Measurements from ENCODE around the gene GATB. TPM values are rescaled to one million over a fixed set of nuclear protein-coding genes. Genes with fewer than 3 reads are reported as not detected.

The GATB gene
- polyA plus RNA-seq, 3 donors: 5.5 to 12.2 (median 9.0) TPM

DNA sequence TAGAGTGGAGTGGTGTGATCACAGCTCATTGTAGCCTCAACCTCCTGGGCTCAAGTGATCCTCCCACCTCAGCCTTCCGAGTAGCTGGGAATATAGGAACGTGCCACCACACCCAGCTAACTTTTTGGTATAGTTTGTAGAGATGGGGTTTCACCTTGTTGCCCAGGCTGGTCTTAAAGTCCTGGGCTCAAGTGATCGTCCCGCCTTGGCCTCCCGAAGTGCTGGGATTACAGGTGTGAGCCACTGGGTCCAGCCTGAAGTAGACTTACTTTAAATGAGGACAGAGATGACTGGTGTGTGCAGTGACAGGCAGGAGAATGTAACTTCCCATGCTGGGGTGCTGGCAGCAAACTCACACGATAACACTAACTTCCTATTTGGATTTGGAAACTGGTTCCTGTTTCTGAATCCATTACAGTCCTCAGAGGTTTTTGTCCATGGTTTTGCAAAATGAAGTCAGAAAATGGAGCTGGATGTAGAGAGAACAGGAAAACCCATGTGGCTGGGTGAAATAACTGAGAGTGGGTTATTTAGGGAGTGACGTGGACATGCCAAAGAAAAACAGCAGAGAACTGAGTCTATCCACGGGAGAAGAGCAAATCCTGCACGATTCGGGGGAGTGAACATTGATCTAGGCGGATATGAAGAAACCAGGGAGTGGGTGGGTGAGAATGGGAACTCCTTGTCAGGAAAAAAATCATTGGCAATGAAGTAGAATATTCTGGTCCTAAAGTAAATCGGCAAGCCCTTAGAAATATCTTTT is 95.6 kb downstream of the GATB start:
- TF ChIP-seq, protein P1, sequence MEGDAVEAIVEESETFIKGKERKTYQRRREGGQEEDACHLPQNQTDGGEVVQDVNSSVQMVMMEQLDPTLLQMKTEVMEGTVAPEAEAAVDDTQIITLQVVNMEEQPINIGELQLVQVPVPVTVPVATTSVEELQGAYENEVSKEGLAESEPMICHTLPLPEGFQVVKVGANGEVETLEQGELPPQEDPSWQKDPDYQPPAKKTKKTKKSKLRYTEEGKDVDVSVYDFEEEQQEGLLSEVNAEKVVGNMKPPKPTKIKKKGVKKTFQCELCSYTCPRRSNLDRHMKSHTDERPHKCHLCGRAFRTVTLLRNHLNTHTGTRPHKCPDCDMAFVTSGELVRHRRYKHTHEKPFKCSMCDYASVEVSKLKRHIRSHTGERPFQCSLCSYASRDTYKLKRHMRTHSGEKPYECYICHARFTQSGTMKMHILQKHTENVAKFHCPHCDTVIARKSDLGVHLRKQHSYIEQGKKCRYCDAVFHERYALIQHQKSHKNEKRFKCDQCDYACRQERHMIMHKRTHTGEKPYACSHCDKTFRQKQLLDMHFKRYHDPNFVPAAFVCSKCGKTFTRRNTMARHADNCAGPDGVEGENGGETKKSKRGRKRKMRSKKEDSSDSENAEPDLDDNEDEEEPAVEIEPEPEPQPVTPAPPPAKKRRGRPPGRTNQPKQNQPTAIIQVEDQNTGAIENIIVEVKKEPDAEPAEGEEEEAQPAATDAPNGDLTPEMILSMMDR (IDR thresholded peaks at IDR 0.05): no peak
- H3K4me3 Mint-ChIP-seq: no peak overlapping the region
- peaks cover 0 to 3% (median 1%) of the 10 kb centered on the region in 3 donors for H3K27me3 Mint-ChIP-seq (ENCODE audit: low read depth in 3 of 3)
- no peak overlapping the region for H3K27ac ChIP-seq (ENCODE audit: low read depth in 1 of 2, low read length in 2 of 2)
- 100% methylated on average over 8 of the region's 12 CpGs for whole genome bisulfite sequencing (ENCODE audit: insufficient coverage)
- peaks cover 2 to 5% of the 10 kb centered on the region in 2 donors for H3K36me3 Mint-ChIP-seq
- intact Hi-C loops (cut with micrococcal nuclease): no loop called here
- no peak overlapping the region for H3K4me2 ChIP-seq (replicated peaks; ENCODE audit: extremely low read depth, low read length, poor library complexity, severe bottlenecking)
- H3K9ac ChIP-seq (ENCODE audit: insufficient read depth, low read length, poor library complexity, severe bottlenecking): no peak overlapping the region
- H4K20me1 ChIP-seq (ENCODE audit: insufficient read depth, low read length): no peaks in the 10 kb centered on the region
- no peak overlapping the region for H3K4me3 ChIP-seq (replicated peaks in 1 of 3; ENCODE audit: low read depth in 2 of 3, low read length in 3 of 3)
- no peaks in the 10 kb centered on the region for H3K79me2 ChIP-seq (ENCODE audit: insufficient read depth, low read length)
- H3K9me3 ChIP-seq (replicated peaks in 1 of 2; ENCODE audit: control insufficient read depth in 1 of 2, insufficient read depth in 1 of 2, low read length in 2 of 2): no peaks in the 10 kb centered on the region
- peaks cover 4% of the 10 kb centered on the region for H3K4me1 Mint-ChIP-seq
- no peak overlapping the region for H2AFZ ChIP-seq (ENCODE audit: insufficient read depth, low read depth, low read length, poor library complexity, severe bottlenecking)
- DNase-seq: peak in 1 of 3 donors; percentile 2
- H3K27me3 ChIP-seq (ENCODE audit: control insufficient read depth in 2 of 2, insufficient read depth in 2 of 2, low read length in 2 of 2): no peaks in the 10 kb centered on the region
- no peaks in the 10 kb centered on the region for H3K36me3 ChIP-seq (replicated peaks in 1 of 2; ENCODE audit: control insufficient read depth in 1 of 2, insufficient read depth in 2 of 2, low read length in 2 of 2)
- H3K4me1 ChIP-seq (ENCODE audit: control insufficient read depth in 1 of 2, insufficient read depth in 2 of 2, low read length in 2 of 2): no peaks in the 10 kb centered on the region
- peak overlapping the region in 2 of 7 donors; percentile 14 to 15 for H3K27ac Mint-ChIP-seq
- H3K9me3 Mint-ChIP-seq: no peaks in the 10 kb centered on the region

DNA sequence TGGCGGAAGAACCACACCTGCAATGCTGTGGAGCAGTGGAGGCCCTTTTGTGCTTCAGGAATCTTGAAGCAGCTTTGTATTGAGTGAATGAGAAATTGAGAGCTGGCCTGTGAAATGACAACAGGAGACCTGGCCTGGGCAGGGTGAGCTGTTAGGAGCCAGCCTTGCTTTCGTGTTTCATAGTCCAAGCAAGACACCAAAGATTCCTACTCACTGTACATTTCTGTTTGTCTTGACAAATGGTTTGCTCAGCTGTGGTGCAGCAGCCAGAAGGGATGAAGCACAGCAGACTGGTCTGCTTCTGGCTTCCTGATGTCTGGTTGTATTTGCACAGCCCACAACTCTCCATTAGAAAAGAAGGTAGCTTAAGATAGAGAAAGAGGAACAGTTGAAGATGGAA is 96.5 kb downstream of the GATB start:
- Histone ChIP-seq H3K4me1 (ENCODE audit: control insufficient read depth in 1 of 2, insufficient read depth in 2 of 2, low read length in 2 of 2) (no peaks in the 10 kb centered on the region), H3K27ac (ENCODE audit: low read depth in 1 of 2, low read length in 2 of 2) (no peak overlapping the region), H3K79me2 (ENCODE audit: insufficient read depth, low read length) (no peaks in the 10 kb centered on the region), H3K9me3 (replicated peaks in 1 of 2; ENCODE audit: control insufficient read depth in 1 of 2, insufficient read depth in 1 of 2, low read length in 2 of 2) (no peaks in the 10 kb centered on the region), H3K4me2 (replicated peaks; ENCODE audit: extremely low read depth, low read length, poor library complexity, severe bottlenecking) (no peak overlapping the region), H3K36me3 (replicated peaks in 1 of 2; ENCODE audit: control insufficient read depth in 1 of 2, insufficient read depth in 2 of 2, low read length in 2 of 2) (no peaks in the 10 kb centered on the region), H4K20me1 (ENCODE audit: insufficient read depth, low read length) (no peaks in the 10 kb centered on the region), H3K4me3 (replicated peaks in 1 of 3; ENCODE audit: low read depth in 2 of 3, low read length in 3 of 3) (no peak overlapping the region), H2AFZ (ENCODE audit: insufficient read depth, low read depth, low read length, poor library complexity, severe bottlenecking) (no peak overlapping the region), H3K27me3 (ENCODE audit: control insufficient read depth in 2 of 2, insufficient read depth in 2 of 2, low read length in 2 of 2) (no peaks in the 10 kb centered on the region), H3K9ac (ENCODE audit: insufficient read depth, low read length, poor library complexity, severe bottlenecking) (no peak overlapping the region)
- TF ChIP-seq, protein P1 (IDR thresholded peaks at IDR 0.05): no peak
- H3K27me3 Mint-ChIP-seq (ENCODE audit: low read depth in 3 of 3): peaks cover 0 to 3% (median 1%) of the 10 kb centered on the region in 3 donors
- no peak overlapping the region for H3K4me3 Mint-ChIP-seq
- H3K4me1 Mint-ChIP-seq: peaks cover 4% of the 10 kb centered on the region
- DNase-seq: no peak
- peaks cover 0 to 2% of the 10 kb centered on the region in 2 donors for H3K36me3 Mint-ChIP-seq
- H3K27ac Mint-ChIP-seq: peak overlapping the region in 1 of 7 donors; percentile 47
- intact Hi-C loops (cut with micrococcal nuclease): no loop called here
- 100% methylated on average over 1 of the region's 2 CpGs for WGBS (ENCODE audit: insufficient coverage)
- no peaks in the 10 kb centered on the region for H3K9me3 Mint-ChIP-seq

All from CD14-positive monocyte (primary cell).